GM12891 (cell line): Measurements from ENCODE around the gene CHRNE.
A peak's percentile ranks its signal among the peaks of the same experiment; 100 is the strongest.

ENCODE experiments used
- DNase-seq: peaks from one replicate; pipeline ENCODE4 v3.0.0; 2011; ENCODE audit warnings: low spot score; ENCODE audit not compliant: insufficient read length
- FAIRE-seq: peaks from 2 replicates; lab custom pipeline; 2011; peaks lifted over from hg19 to GRCh38; lab: Jason Lieb, UNC
- PAX5 ChIP-seq: IDR thresholded peaks from 2 replicates; pipeline ENCODE4 v1.6.1; 2011; ENCODE audit warnings: low read length, moderate library complexity, mild to moderate bottlenecking; ENCODE audit not compliant: insufficient read depth, severe bottlenecking
- POLR2A ChIP-seq: IDR thresholded peaks from 2 replicates; pipeline ENCODE4 v1.6.1; 2011; ENCODE audit warnings: low read depth, low read length, control low read depth
- POLR2AphosphoS5 ChIP-seq: IDR thresholded peaks from 2 replicates; pipeline ENCODE4 v1.6.1; 2011; ENCODE audit warnings: low read depth, low read length, control low read depth
- POU2F2 ChIP-seq: IDR thresholded peaks from 2 replicates; pipeline ENCODE4 v1.6.1; 2011; ENCODE audit warnings: low read depth, mild to moderate bottlenecking, control low read depth, low read length, moderate library complexity
- SPI1 ChIP-seq: IDR thresholded peaks from 2 replicates; pipeline ENCODE4 v1.6.1; 2011; ENCODE audit warnings: low read depth, low read length, control low read depth
- TAF1 ChIP-seq: IDR thresholded peaks from 2 replicates; pipeline ENCODE4 v1.6.1; 2011; ENCODE audit warnings: low read depth, low read length, control low read depth

Gene CHRNE

GRCh38 chr17:4893272-4893671, 9.6 kb downstream of the CHRNE start:
- TF ChIP-seq POLR2AphosphoS5 = no peak
- no peak for TF ChIP-seq POLR2A
- TF ChIP-seq TAF1 = no peak
- TF ChIP-seq PAX5 = no peak
- no peak for TF ChIP-seq SPI1
- no peak for TF ChIP-seq POU2F2
- no peak for FAIRE-seq

DNA sequence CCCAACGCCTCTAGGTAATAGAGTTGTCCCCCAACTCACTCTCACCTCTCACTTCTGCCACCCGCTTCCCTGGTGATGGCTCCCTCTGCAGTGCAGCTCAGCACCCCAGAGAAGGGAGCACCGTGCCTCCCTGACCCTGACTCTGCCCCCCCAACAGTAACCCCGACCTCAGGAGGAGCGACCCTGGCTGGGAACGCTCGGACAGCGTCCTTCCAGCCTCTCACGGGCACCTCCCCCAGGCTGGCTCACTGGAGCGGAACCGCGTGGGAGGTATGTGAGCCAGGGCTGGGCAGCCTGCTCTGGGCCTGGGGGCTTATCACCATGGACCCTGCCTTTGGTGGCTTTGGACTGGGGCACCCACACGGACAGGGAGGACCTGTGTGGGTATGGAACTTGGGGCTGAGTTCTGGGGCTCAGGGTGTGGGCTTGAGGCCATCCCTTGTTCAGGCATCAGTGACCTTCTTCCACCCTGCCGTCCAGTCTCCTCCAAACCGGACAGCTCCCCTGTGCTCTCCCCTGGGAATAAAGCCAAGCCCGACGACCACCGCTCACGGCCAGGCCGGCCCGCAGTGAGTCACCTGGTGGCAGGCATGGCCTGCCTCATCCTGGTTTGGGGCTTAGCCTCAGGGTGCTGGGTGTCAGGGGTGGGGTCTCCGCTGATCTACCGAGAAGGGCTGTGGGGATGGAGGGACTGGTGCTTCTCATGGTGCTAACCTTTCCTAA, 10.2 kb downstream of the CHRNE start:
- TF ChIP-seq POLR2AphosphoS5 = no peak
- peak; percentile 75 for TF ChIP-seq PAX5
- DNase-seq = no peak
- FAIRE-seq = no peak

More at GRCh38 chr17:4893272-4893671, 9.6 kb downstream of the CHRNE start:
- DNase-seq = no peak

DNA sequence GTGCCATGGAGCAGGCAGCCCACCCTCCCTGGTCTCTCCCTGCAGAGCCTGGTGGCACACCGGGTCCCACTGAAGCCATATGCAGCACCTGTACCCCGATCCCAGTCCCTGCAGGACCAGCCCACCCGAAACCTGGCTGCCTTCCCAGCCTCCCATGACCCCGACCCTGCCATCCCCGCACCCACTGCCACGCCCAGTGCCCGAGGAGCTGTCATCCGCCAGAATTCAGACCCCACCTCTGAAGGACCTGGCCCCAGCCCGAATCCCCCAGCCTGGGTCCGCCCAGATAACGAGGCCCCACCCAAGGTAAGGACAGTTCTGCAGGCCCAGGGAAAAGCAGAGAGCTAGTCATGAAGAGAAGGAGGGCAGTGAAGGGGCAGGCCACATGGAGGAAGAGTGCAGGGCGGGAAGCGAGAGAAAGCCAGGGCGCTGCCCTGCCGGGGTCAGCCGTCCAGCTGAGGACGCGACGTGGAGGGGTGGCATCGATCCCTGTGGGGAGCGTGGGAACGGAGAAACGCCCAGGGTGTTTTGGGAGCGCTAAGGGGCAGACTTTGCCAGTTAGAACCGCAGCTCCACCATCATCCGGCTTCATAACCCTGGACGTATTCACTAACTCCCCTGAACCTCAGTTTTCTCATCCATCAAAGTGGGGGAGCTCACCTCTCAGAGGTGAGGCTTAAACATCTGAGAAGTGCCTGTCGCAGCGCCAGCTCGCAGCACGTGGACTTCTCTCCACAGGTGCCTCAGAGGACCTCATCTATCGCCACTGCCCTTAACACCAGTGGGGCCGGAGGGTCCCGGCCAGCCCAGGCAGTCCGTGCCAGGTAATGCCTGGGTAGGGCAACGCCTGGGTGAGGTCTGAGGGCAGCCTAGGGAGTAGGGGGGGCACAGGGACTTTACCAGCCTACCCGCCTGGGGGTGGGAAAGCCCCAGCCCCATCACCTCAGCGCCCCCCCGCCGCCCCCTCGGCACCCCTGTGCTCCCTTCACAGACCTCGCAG, 11.2 kb downstream of the CHRNE start:
- FAIRE-seq = no peak
- no peak for DNase-seq
- no peak for TF ChIP-seq SPI1
- no peak for TF ChIP-seq TAF1
- no peak for TF ChIP-seq POU2F2
- TF ChIP-seq PAX5 = no peak
- TF ChIP-seq POLR2A = no peak
- TF ChIP-seq POLR2AphosphoS5 = no peak

DNA sequence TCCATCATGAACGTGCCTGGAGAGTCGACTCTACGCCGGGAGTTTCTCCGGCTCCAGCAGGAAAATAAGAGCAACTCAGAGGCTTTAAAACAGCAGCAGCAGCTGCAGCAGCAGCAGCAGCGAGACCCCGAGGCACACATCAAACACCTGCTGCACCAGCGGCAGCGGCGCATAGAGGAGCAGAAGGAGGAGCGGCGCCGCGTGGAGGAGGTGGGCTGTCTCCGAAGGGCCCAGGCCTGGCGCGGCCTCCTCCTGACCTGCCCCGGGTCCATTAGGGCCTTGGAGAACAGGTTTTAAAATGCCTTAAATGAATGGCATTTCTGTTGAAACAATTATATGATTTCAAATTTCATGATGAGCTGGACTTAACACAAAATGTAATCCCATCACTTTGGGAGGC, 15.3 kb downstream of the CHRNE start:
- TF ChIP-seq POLR2AphosphoS5 (no peak), POU2F2 (no peak), PAX5 (no peak), SPI1 (no peak)
- DNase-seq = no peak
- no peak for FAIRE-seq

DNA sequence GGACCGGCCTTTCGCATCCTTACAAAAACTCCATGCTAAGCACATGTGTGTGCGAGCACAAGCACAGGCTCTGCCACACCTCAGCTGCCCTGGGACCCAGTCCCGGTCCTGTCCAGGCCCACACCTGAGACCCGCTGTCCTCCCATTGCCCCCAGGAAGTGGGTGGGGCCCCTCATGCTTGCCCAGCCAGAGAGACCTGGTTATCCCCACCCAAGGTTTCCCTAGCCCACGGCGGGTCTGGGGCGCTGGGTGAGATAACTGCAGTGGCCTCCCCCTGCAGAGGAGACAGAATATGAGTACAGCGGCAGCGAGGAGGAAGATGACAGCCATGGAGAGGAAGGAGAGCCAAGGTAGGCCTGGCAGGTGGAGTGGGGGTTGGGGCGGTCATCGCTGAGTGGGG, 16.1 kb downstream of the CHRNE start:
- FAIRE-seq (no peak), DNase-seq (no peak)
- TF ChIP-seq POLR2A = no peak
- no peak for TF ChIP-seq TAF1
- no peak for TF ChIP-seq POLR2AphosphoS5
- no peak for TF ChIP-seq POU2F2
- no peak for TF ChIP-seq PAX5
- TF ChIP-seq SPI1 = no peak

GRCh38 chr17:4884489-4884888, 18.4 kb downstream of the CHRNE start:
- TF ChIP-seq PAX5 (no peak), POU2F2 (no peak), POLR2AphosphoS5 (no peak), TAF1 (no peak), SPI1 (no peak), POLR2A (no peak)
- DNase-seq (no peak), FAIRE-seq (no peak)

GRCh38 chr17:4881761-4882555, 20.9 kb downstream of the CHRNE start:
- FAIRE-seq = peak; percentile 97
- DNase-seq = peak; percentile 72
- TF ChIP-seq TAF1 (no peak), POU2F2 (peak; percentile 93)

GRCh38 chr17:4880857-4881256, 22.0 kb downstream of the CHRNE start:
- DNase-seq (no peak), FAIRE-seq (no peak)
- TF ChIP-seq TAF1 = no peak
- TF ChIP-seq POLR2AphosphoS5 = no peak
- no peak for TF ChIP-seq PAX5
- TF ChIP-seq POLR2A = no peak

GRCh38 chr17:4879601-4880000, 23.3 kb downstream of the CHRNE start:
- no peak for TF ChIP-seq TAF1
- FAIRE-seq (no peak), DNase-seq (no peak)
